Measurements from ENCODE around the gene MSRB1. TPM values are rescaled to one million over a fixed set of nuclear protein-coding genes. Genes with fewer than 3 reads are reported as not detected.

Gene MSRB1
- total RNA-seq, 6 experiments from 2014 or later: 21.0 to 27.4 (median 22.7) TPM

- no peak for TF ChIP-seq CTCF (IDR thresholded peaks at IDR 0.05)
- no peaks in the 10 kb centered on the region for H3K9me3 Mint-ChIP-seq
- H3K36me3 Mint-ChIP-seq (ENCODE audit: low read depth): no peaks in the 10 kb centered on the region
- H3K4me1 Mint-ChIP-seq (ENCODE audit: low read depth): peaks cover 6% of the 10 kb centered on the region
- no peak overlapping the region for H3K4me3 Mint-ChIP-seq
- DNase-seq: no peak
- no peak overlapping the region for H3K27ac Mint-ChIP-seq
- peaks cover 52% of the 10 kb centered on the region for H3K27me3 Mint-ChIP-seq (ENCODE audit: insufficient read depth)
Measured at GRCh38 chr16:1906846-1907165, 36.2 kb downstream of the MSRB1 start.

- DNase-seq: no peak
- Mint-ChIP-seq H3K4me1 (ENCODE audit: low read depth) (peaks cover 6% of the 10 kb centered on the region), H3K9me3 (no peaks in the 10 kb centered on the region), H3K36me3 (ENCODE audit: low read depth) (no peaks in the 10 kb centered on the region), H3K27ac (no peak overlapping the region), H3K4me3 (no peak overlapping the region), H3K27me3 (ENCODE audit: insufficient read depth) (peaks cover 52% of the 10 kb centered on the region)
- TF ChIP-seq CTCF (IDR thresholded peaks at IDR 0.05): no peak
Measured at GRCh38 chr16:1906055-1906845, 36.7 kb downstream of the MSRB1 start.

GRCh38 chr16:1903845-1904840, 38.9 kb downstream of the MSRB1 start:
- no peak for DNase-seq
- Mint-ChIP-seq H3K9me3 (no peaks in the 10 kb centered on the region), H3K4me1 (ENCODE audit: low read depth) (peaks cover 6% of the 10 kb centered on the region), H3K27me3 (ENCODE audit: insufficient read depth) (peaks cover 55% of the 10 kb centered on the region), H3K36me3 (ENCODE audit: low read depth) (no peaks in the 10 kb centered on the region), H3K4me3 (no peak overlapping the region), H3K27ac (no peak overlapping the region)
- TF ChIP-seq CTCF (IDR thresholded peaks at IDR 0.05): no peak

- H3K9me3 Mint-ChIP-seq: no peaks in the 10 kb centered on the region
- H3K36me3 Mint-ChIP-seq (ENCODE audit: low read depth): no peaks in the 10 kb centered on the region
- no peak overlapping the region for H3K27ac Mint-ChIP-seq
- no peak for DNase-seq
- H3K4me3 Mint-ChIP-seq: no peak overlapping the region
- TF ChIP-seq CTCF (IDR thresholded peaks at IDR 0.05): no peak
- peaks cover 53% of the 10 kb centered on the region for H3K27me3 Mint-ChIP-seq (ENCODE audit: insufficient read depth)
- H3K4me1 Mint-ChIP-seq (ENCODE audit: low read depth): peaks cover 6% of the 10 kb centered on the region
Measured at GRCh38 chr16:1903220-1903574, 39.8 kb downstream of the MSRB1 start.

- no peak for DNase-seq
- H3K4me1 Mint-ChIP-seq (ENCODE audit: low read depth): peaks cover 6% of the 10 kb centered on the region
- H3K4me3 Mint-ChIP-seq: no peak overlapping the region
Measured at GRCh38 chr16:1902547-1903219, 40.3 kb downstream of the MSRB1 start.

More at GRCh38 chr16:1902547-1903219, 40.3 kb downstream of the MSRB1 start:
- Mint-ChIP-seq H3K27me3 (ENCODE audit: insufficient read depth) (peaks cover 52% of the 10 kb centered on the region), H3K36me3 (ENCODE audit: low read depth) (no peaks in the 10 kb centered on the region), H3K9me3 (no peaks in the 10 kb centered on the region), H3K27ac (no peak overlapping the region)
- TF ChIP-seq CTCF (IDR thresholded peaks at IDR 0.05): no peak
